GM10248 (cell line): ENCODE results near the gene TNFSF18.

Experiments
- CTCF ChIA-PET: fragments of 300-600 bp; sonication (Branson Sonifier 250); formaldehyde crosslinking; extraction: SDS; loops from one replicate; lab custom pipeline; 2021; ENCODE audit warnings: antibody characterized with exemption; lab: Yijun Ruan, JAX
- POLR2A ChIA-PET: fragments of 350-650 bp; sonication (Branson Sonifier 250); formaldehyde crosslinking; extraction: SDS; loops from one replicate; lab custom pipeline; 2020; ENCODE audit warnings: antibody characterized with exemption; lab: Yijun Ruan, JAX
- DNase-seq: peaks from one replicate; pipeline ENCODE4 v3.0.0; 2012; ENCODE audit errors: extremely low spot score
- CTCF ChIP-seq: IDR thresholded peaks from 2 replicates; pipeline ENCODE4 v1.5.1; 2012; ENCODE audit warnings: mild to moderate bottlenecking, low read depth; ENCODE audit errors: extremely low read depth, missing control alignments, control extremely low read depth

TNFSF18 gene

GRCh38 chr1:173012126-173012525 is 38.6 kb downstream of the TNFSF18 start:
- no peak for DNase-seq
- ChIA-PET CTCF (interaction anchor here (0.8 to 1.7 kb wide), 2 partner anchors 8 to 10 kb away, joined by 4 to 5 read pairs; no protein-coding TSS in a partner anchor), POLR2A (no interaction called here)
- TF ChIP-seq CTCF = no peak

- DNase-seq = no peak
- POLR2A ChIA-PET = no interaction called here
- CTCF ChIA-PET = interaction anchor here (0.7 to 1.2 kb wide), 2 partner anchors 17 to 20 kb away, joined by 3 to 4 read pairs; no protein-coding TSS in a partner anchor
- no peak for TF ChIP-seq CTCF
Observed at GRCh38 chr1:173009597-173009996, 41.1 kb downstream of the TNFSF18 start.

GRCh38 chr1:173005196-173005864 is 45.4 kb downstream of the TNFSF18 start:
- CTCF ChIA-PET = no interaction called here
- TF ChIP-seq CTCF = no peak
- POLR2A ChIA-PET = no interaction called here
- DNase-seq = no peak

GRCh38 chr1:173002891-173003838 is 47.6 kb downstream of the TNFSF18 start:
- DNase-seq = no peak
- POLR2A ChIA-PET = no interaction called here
- CTCF ChIA-PET = no interaction called here
- TF ChIP-seq CTCF = no peak

- POLR2A ChIA-PET = no interaction called here
- CTCF ChIA-PET = interaction anchor here (1.8 kb wide), 1 partner anchor 19 kb away, joined by 4 read pairs; no protein-coding TSS in a partner anchor
- TF ChIP-seq CTCF = no peak
- DNase-seq = no peak
Observed at GRCh38 chr1:172999349-172999748, 51.4 kb downstream of the TNFSF18 start.

GRCh38 chr1:172997941-172998361 is 52.8 kb downstream of the TNFSF18 start:
- CTCF ChIA-PET = no interaction called here
- POLR2A ChIA-PET = no interaction called here
- TF ChIP-seq CTCF = no peak
- DNase-seq = no peak
